Measurements from ENCODE around the gene MRPS33. TPM values are rescaled to one million over a fixed set of nuclear protein-coding genes. Genes with fewer than 3 reads are reported as not detected.
"Not testable (repeated sequence)": the region's sequence is repeated elsewhere in the genome, so short reads cannot be mapped to it uniquely, and the experiment has no call there.

Gene MRPS33
- 74.5 and 92.9 TPM in 2 replicates for total RNA-seq (2014; rRNA removed; shearing (Covaris generic))
- 44.9 and 61.6 TPM in 2 replicates for polyA plus RNA-seq (2015; cell fraction: cytosol; rRNA removed)
- 22.2 and 26.0 TPM in 2 replicates for polyA plus RNA-seq (2015; cell fraction: nucleus; rRNA removed)

GRCh38 chr7:141014524-141015395 lies at the start of gene MRPS33:
MRPS33 (minus strand) TSS chr7:141014952; CDS start chr7:141010633, 4,319 bp downstream.
- DNase-seq (ENCODE audit: low read depth), result peak; percentile 93

DNA sequence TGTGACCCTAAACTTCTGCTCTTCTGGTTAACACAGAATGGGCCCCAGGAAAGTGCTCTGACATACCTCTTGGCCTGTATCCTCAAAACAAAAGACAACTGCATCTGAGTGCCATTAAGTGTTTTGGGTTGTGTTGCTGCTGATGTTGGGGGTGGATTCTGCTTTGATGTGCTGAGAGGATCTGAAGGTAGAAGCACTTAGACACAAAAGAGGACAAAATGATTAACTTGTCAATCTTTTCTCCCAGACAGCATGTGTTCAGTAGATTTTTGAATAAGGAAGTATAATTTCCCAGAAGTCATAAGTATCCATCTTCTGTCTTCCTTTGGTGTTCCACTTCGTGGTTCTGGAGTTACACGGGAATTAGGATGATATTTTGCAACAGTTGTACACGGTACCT lies 43.0 kb upstream of the MRPS33 start:
- no peak for DNase-seq (ENCODE audit: low read depth)

- DNase-seq (ENCODE audit: low read depth), result no peak
These were observed 40.4 kb upstream of the MRPS33 start for GRCh38 chr7:141055146-141055545.

GRCh38 chr7:141053626-141054025 lies 38.9 kb upstream of the MRPS33 start:
- peak; percentile 13 for DNase-seq (ENCODE audit: low read depth)

DNA sequence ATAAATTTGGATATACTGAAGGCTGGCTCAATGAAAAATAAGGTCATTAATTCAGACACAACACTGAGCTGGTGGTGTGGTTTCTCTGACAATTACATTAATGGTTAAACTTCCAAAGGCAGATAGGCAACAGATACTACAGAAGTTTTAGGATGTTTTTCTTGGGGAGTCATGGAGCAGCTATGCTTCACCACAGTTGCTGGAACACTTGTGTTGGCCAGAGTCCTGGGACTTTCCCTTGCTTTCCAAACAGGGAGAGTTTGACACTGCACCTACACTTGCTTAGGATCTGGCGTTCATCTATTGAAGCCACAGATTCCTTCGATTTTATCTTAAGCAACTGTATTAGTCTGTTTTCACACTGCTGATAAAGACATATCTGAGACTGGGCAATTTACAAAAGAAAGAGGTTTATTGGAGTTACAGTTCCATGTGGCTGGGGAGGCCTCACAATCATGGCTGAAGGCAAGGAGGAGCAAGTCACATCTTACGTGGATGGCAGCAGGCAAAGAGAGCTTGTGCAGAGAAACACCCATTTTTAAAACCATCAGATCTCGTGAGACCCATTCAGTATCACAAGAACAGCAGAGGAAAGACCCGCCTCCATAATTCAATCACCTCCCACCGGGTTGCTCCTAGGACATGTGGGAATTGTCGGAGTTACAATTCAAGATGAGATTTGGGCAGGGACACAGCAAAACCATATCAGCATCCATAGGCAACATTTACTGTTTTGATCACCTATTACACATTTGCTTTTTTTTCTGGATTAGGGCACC lies 31.3 kb upstream of the MRPS33 start:
- DNase-seq (ENCODE audit: low read depth), result no peak

- DNase-seq (ENCODE audit: low read depth), result no peak
These were observed 30.5 kb upstream of the MRPS33 start for GRCh38 chr7:141045126-141045841.

DNA sequence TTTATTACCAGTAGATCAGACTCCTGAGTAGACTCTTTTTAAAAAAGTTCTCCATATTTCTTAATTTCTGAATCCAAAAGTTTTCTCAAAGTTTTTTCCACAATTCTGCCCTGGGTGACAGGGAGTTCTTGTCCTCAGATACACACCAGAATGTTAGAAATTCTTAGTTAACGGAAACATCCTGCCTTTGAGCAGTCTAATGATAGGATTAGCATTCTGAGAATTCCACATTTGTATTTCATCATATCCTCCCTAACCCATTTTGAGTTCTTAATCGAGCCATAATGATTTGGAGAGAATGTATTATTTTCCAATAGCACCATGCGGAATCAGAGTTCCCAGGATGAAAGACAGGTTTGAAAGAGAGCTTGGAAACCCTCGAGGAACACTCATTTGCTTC lies 28.9 kb upstream of the MRPS33 start:
- no peak for DNase-seq (ENCODE audit: low read depth)

- no peak for DNase-seq (ENCODE audit: low read depth)
These were observed 27.8 kb upstream of the MRPS33 start for GRCh38 chr7:141042222-141043193.

- no peak for DNase-seq (ENCODE audit: low read depth)
These were observed 24.6 kb upstream of the MRPS33 start for GRCh38 chr7:141039376-141039775.

DNA sequence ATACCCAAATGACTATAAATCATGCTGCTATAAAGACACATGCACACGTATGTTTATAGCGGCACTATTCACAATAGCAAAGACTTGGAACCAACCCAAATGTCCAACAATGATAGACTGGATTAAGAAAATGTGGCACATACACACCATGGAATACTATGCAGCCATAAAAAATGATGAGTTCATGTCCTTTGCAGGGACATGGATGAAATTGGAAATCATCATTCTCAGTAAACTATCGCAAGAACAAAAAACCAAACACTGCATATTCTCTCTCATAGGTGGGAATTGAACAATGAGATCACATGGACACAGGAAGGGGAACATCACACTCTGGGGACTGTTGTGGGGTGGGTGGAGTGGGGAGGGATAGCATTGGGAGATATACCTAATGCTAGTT lies 23.3 kb upstream of the MRPS33 start:
- DNase-seq (ENCODE audit: low read depth), result not testable (repeated sequence)

GRCh38 chr7:141032539-141033323 lies 18.0 kb upstream of the MRPS33 start:
- not testable (repeated sequence) for DNase-seq (ENCODE audit: low read depth)

DNA sequence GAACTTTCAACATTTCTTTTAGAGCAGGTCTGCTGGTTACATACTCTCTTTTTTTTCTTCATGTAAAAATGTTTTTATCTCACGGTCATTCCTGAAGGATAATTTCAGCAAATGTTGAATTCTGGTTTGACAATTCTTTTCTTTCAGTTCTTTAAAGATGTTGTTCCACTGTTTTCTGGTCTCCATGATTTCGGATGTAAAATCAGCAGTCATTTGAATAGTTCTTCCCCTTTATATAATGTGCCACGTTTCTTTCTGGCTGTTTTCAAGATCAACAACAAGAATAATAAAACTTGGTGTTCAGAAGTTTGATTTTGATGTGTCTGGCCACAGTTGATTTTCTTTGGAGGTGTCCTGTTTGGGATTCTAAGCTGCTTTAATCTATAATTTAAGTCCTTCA lies 14.0 kb upstream of the MRPS33 start:
- no peak for DNase-seq (ENCODE audit: low read depth)

DNA sequence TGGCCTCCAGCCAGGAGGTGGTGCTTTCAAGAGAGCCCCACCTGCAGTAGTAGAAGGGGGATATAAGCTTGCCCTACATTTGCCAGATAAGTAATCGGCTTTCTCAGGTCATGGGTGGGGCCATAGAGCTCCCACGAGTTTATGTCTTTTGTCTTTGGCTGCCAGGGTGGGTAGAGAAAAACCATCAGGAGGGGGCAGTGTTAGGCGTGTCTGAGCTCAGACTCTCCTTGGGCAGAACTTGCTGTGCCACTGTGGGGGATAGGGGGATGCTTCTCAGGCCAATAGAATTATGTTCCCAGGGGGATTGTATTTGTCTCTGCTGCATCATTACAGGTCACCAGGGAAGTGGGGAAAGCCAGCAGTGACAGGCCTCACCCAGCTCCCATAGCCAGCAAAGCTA lies 12.3 kb upstream of the MRPS33 start:
- no peak for DNase-seq (ENCODE audit: low read depth)

DNA sequence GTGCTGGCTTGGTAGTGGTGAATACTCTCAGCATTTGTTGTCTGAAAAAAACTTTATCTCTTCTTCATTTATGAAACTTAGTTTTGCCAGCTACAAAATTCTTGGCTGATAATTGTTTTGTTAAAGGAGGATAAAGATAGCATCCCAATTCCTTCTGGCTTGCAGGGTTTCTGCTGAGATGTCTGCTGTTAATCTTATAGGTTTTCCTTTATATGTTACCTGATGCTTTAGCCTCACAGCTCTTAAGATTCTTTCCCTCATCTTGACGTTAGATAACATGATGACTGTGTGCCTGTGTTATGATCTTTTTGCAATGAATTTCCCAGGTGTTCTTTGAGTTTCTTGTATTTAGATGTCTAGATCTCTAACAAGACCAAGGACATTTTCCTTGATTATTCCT lies 9.9 kb upstream of the MRPS33 start:
- no peak for DNase-seq (ENCODE audit: low read depth)

DNA sequence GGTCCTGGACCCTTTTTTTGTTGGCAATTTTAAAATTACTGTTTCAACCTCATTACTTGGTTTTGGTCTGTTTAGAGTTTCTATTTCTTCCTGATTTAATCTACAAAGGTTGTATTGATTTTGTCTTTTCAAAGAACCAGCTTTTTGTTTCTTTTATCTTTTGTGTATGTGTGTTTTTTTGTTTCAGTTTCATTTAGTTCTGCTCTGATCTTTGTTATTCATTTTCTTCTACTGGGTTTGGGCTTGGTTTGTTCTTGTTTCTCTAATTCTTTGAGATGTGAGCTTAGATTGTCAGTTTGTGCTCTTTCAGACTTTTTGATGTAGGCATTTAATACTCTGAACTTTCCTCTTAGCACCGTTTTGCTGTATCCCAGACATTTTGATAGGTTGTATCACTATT lies 8.5 kb upstream of the MRPS33 start:
- DNase-seq (ENCODE audit: low read depth), result no peak

- DNase-seq (ENCODE audit: low read depth), result no peak
These were observed 2.8 kb upstream of the MRPS33 start for GRCh38 chr7:141017555-141017954.

DNA sequence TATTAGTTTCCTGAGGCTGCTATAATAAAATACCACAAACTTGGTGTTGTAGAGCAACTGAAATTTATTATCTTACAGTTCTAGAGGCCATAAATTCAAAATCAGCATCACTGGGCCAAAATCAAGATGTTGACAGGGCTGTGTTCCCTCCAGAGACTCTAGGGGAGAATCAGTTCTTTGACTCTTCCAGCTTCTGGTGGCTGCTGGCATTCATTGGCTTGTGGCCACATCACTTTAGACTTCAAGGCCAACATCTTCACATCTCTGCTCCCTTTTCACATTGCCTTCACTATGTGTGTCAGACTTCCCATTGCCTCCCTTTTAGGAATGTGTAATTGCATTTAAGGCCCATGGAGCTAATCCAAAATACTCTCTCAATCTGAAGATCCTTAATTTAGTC lies 1.6 kb upstream of the MRPS33 start:
- DNase-seq (ENCODE audit: low read depth), result no peak

DNA sequence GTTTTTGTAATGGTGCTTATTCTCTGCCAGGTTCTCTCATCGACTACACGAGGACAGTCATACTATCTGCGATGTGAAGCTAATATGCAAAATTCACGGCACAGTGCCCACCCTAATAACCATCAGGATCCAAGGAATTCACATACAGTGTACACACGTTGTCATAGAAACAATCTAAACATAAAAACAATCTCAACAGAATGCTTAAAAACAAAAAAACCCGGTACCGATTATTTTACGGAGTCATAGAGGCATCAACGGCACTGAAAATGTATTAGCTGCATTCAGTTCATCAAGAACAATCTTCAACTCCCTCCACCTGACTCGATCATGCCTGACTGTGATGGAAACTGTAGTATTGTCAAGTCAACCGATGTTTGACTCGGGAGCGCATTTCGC lies 628 bp downstream of the MRPS33 start:
- DNase-seq (ENCODE audit: low read depth), result no peak

DNA sequence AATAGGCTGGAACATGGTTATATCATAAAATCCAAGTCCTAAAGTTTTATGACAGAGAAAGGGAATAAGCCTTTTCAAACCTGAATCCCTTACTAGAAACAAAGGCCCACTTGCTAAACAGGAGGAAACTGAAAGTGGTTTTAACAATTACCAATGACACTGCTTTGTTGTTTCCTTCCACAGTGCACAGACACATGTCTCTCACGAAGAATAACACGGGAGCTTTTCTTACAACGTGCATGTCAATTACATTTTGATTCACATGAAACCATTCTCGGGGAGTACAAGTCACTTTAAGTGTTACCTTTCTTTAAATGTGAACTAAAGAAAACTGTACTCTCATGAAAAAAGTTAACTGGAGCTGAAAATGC lies 1.4 kb downstream of the MRPS33 start:
- no peak for DNase-seq (ENCODE audit: low read depth)

Measured in HT1080 (cell line).